ENCODE measurements around the gene LTBP4.

Gene LTBP4

GRCh38 chr19:40555978-40556689, 45.0 kb upstream of the LTBP4 start:
- peaks cover 18% of the 10 kb centered on the region for H3K27me3 ChIP-seq (ENCODE audit: insufficient read depth, poor library complexity, severe bottlenecking)
- TF ChIP-seq POLR2AphosphoS5 (IDR thresholded peaks at IDR 0.05; ENCODE audit: low read depth) (no peak), CTCF (IDR thresholded peaks at IDR 0.05; ENCODE audit: insufficient read depth, low read length) (no peak), GABPA (IDR thresholded peaks at IDR 0.05; ENCODE audit: low read depth) (no peak), SPI1 (IDR thresholded peaks at IDR 0.05; ENCODE audit: borderline replicate concordance, low read depth) (no peak), REST (IDR thresholded peaks at IDR 0.05; ENCODE audit: insufficient replicate concordance, low read depth) (no peak)

GRCh38 chr19:40556953-40557530, 44.1 kb upstream of the LTBP4 start:
- Histone ChIP-seq H3K4me3 (replicated peaks; ENCODE audit: insufficient read depth, low read length) (no peak overlapping the region), H3K27ac (replicated peaks) (no peak overlapping the region), H3K27me3 (ENCODE audit: insufficient read depth, poor library complexity, severe bottlenecking) (peaks cover 18% of the 10 kb centered on the region)
- DNase-seq (ENCODE audit: low read depth in 1 of 2, low spot score in 1 of 2) = no peak
- TF ChIP-seq SPI1 (IDR thresholded peaks at IDR 0.05; ENCODE audit: borderline replicate concordance, low read depth) = no peak
- TF ChIP-seq GABPA (IDR thresholded peaks at IDR 0.05; ENCODE audit: low read depth) = no peak
- TF ChIP-seq POLR2AphosphoS5 (IDR thresholded peaks at IDR 0.05; ENCODE audit: low read depth) = no peak
- TF ChIP-seq REST (IDR thresholded peaks at IDR 0.05; ENCODE audit: insufficient replicate concordance, low read depth) = no peak
- TF ChIP-seq CTCF (IDR thresholded peaks at IDR 0.05; ENCODE audit: insufficient read depth, low read length) = no peak

More at GRCh38 chr19:40555978-40556689, 45.0 kb upstream of the LTBP4 start:
- no peak overlapping the region for H3K27ac ChIP-seq (replicated peaks)
- no peak for DNase-seq (ENCODE audit: low read depth in 1 of 2, low spot score in 1 of 2)
- no peak overlapping the region for H3K4me3 ChIP-seq (replicated peaks; ENCODE audit: insufficient read depth, low read length)

GRCh38 chr19:40559394-40559793, 41.8 kb upstream of the LTBP4 start:
- no peak for TF ChIP-seq CTCF (IDR thresholded peaks at IDR 0.05; ENCODE audit: insufficient read depth, low read length)
- TF ChIP-seq SPI1 (IDR thresholded peaks at IDR 0.05; ENCODE audit: borderline replicate concordance, low read depth) = no peak
- TF ChIP-seq GABPA (IDR thresholded peaks at IDR 0.05; ENCODE audit: low read depth) = no peak
- TF ChIP-seq POLR2AphosphoS5 (IDR thresholded peaks at IDR 0.05; ENCODE audit: low read depth) = no peak
- no peak for TF ChIP-seq REST (IDR thresholded peaks at IDR 0.05; ENCODE audit: insufficient replicate concordance, low read depth)
- H3K27ac ChIP-seq (replicated peaks) = no peak overlapping the region
- peaks cover 4% of the 10 kb centered on the region for H3K27me3 ChIP-seq (ENCODE audit: insufficient read depth, poor library complexity, severe bottlenecking)
- no peak overlapping the region for H3K4me3 ChIP-seq (replicated peaks; ENCODE audit: insufficient read depth, low read length)
- DNase-seq (ENCODE audit: low read depth in 1 of 2, low spot score in 1 of 2) = no peak

Measured in HL-60 (cell line).